ENCODE results near the gene CNTN1.

CNTN1 gene

DNA sequence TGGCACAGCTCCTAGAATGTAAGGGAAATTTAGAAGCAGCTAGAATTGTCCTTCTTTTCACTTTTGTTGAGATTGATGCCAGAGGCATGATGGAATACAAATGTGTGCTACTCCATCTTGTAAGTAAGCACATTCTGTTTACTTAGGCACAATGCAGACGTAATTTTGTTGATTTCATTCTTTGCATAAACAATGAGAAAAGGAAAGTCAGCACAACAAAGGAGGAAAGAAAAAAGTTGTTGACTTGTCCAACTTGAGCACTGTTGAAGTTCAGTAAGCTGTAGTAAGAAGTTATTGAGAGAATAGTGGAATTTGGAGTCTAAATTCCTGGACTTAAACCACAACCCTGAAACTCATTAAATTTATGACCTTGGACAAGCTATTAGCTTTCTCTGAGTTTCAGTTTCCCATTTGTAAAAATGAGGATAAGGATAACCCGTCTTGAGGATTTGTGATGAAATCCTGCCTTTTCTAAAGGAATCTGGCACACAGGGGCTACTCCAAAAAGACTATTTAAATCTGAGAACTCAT is 19.4 kb upstream of the CNTN1 start:
- Histone ChIP-seq H3K9me3 (no peaks in the 10 kb centered on the region), H3K4me1 (no peaks in the 10 kb centered on the region), H3K4me3 (no peak overlapping the region), H3K27me3 (ENCODE audit: low read depth) (no peaks in the 10 kb centered on the region), H3K36me3 (replicated peaks) (no peaks in the 10 kb centered on the region)
- in situ Hi-C loops (cut with MboI; ENCODE audit: low sequenced_read_pairs) = no loop called here
- no peak for DNase-seq (ENCODE audit: low spot score in 2 of 2)

DNA sequence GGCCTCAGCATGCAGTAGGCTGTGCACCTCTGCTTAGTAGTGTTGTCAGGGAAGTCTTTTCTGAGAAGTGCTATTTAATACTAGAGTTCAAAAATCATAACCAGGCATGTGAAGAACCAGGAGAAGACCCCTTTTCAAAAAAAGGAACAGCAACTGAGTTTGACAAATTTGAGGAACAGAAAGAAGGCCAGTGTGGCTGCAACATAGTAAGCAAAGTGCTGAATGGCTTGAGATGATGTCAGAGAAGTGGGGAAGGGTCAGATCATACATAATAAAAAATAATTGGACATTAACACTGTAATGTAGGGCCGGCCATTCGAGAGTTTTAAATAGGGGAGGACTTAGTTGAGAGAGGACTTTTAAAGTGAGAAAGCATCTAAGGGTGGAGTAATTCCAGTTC is 11.1 kb upstream of the CNTN1 start:
- no peaks in the 10 kb centered on the region for H3K9me3 ChIP-seq
- in situ Hi-C loops (cut with MboI; ENCODE audit: low sequenced_read_pairs) = no loop called here
- DNase-seq (ENCODE audit: low spot score in 2 of 2) = no peak

DNA sequence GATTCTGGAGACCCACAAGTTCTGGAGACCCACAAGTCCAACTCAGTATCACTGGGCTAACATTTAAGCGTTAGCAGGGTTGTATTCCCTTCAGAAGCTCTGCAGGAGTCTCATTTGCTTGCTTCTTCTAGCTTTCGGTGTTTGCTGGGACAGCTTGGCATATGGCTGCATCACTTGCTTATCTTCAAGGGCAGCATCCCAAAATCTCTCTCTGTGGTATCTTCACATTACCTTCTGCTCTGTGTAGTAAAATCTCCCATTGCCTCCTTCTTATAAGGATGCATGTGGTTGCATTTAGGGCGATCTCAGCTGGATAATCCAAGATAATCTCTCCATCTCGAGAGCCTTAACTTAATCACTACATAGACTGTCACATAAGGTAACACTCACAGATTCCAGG is 7.3 kb upstream of the CNTN1 start:
- 0 out of 2 replicates have a peak, but pooled peaks cover 8% of the 10 kb centered on the region for H3K27me3 ChIP-seq (ENCODE audit: low read depth)
- no peaks in the 10 kb centered on the region for H3K4me1 ChIP-seq
- no peaks in the 10 kb centered on the region for H3K9me3 ChIP-seq
- H3K4me3 ChIP-seq = no peak overlapping the region
- in situ Hi-C loops (cut with MboI; ENCODE audit: low sequenced_read_pairs) = no loop called here
- no peaks in the 10 kb centered on the region for H3K36me3 ChIP-seq (replicated peaks)
- DNase-seq (ENCODE audit: low spot score in 2 of 2) = no peak

More for the DNA sequence above, 11.1 kb upstream of the CNTN1 start:
- Histone ChIP-seq H3K27me3 (ENCODE audit: low read depth) (0 out of 2 replicates have a peak, but pooled peaks cover 8% of the 10 kb centered on the region), H3K36me3 (replicated peaks) (no peaks in the 10 kb centered on the region), H3K4me3 (no peak overlapping the region), H3K4me1 (no peaks in the 10 kb centered on the region)

DNA sequence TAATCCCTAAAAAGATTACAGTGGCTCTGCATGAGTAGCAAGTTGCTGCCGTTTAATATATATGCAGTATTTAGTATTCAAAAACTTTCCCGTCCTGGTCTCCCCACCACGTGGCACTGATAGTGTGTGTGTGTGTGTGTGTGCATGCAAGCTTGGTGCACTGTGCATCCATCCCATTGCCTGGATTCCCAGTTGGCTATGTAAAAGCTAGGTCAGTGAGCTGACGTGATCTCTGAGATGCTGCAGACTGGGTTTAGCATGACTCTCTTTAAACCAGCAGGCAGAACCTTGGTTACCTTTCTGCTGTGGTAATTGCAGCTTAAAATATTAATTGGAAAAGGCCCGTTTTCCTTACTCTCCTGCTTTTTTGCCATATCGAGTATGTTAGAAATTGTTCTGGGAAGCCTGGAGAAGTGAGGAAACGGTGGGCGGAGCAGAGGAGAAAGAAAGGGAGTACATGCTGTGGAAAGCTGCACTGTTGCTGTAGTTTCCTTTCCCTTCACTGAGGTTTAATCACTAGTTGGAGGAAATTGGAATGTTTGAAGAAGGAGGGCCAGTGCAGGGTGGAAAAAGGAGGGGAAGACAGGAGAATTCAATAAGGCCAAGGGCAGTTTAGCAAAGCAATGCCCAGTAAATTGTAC is 4.0 kb upstream of the CNTN1 start:
- Histone ChIP-seq H3K4me3 (no peak overlapping the region), H3K36me3 (replicated peaks) (no peaks in the 10 kb centered on the region), H3K4me1 (no peaks in the 10 kb centered on the region), H3K27me3 (ENCODE audit: low read depth) (0 out of 2 replicates have a peak, but pooled peaks cover 3% of the 10 kb centered on the region), H3K9me3 (no peaks in the 10 kb centered on the region)
- DNase-seq (ENCODE audit: low spot score in 2 of 2) = no peak
- in situ Hi-C loops (cut with MboI; ENCODE audit: low sequenced_read_pairs) = no loop called here

DNA sequence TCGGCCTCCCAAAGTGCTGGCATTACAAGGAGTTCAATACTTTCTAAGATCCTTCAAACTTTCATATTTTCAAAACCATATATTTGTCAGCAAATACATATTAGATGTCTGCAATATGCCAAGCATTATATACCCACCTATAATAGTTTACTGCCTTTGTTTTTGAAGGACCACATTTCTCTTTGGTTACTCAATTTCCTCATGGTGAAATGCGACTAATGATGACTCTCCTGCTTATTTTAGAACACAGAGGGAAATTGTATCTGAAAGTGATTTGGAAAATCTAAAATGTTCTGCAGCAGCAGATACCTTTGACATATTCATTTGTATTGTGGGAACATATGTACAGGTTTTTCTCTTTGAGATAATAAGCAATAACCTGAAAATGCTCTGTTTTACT is 2.7 kb upstream of the CNTN1 start:
- H3K4me3 ChIP-seq = no peak overlapping the region
- no peak for DNase-seq (ENCODE audit: low spot score in 2 of 2)
- no peaks in the 10 kb centered on the region for H3K36me3 ChIP-seq (replicated peaks)
- in situ Hi-C loops (cut with MboI; ENCODE audit: low sequenced_read_pairs) = no loop called here
- H3K9me3 ChIP-seq = no peaks in the 10 kb centered on the region
- H3K4me1 ChIP-seq = no peaks in the 10 kb centered on the region
- H3K27me3 ChIP-seq (ENCODE audit: low read depth) = no peaks in the 10 kb centered on the region

DNA sequence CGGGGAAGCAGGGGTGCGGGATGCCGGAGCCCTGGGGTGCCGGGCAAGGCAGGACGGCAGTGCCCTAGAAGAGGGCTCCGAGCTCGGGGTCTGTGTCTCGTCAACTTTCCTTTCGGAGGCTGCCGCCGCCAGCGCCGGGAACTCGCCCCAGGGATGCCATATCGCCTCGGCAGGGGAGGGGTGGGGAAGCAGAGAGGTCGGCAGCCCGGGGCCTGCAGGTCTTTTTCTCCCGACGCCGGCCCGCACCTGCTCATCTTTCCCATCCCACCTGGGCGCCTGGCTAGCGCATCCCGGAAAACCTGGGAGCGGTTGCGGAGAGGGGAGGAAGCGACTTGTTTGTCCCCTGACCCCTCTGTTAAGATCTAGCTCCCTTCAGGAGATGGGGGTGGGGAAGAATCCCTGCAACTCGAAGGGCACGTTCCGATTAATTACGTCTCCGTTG is 547 bp downstream of the CNTN1 start:
- no peaks in the 10 kb centered on the region for H3K36me3 ChIP-seq (replicated peaks)
- H3K4me1 ChIP-seq = peaks cover 4% of the 10 kb centered on the region; the same call in 1 of the 2 replicates
- H3K27me3 ChIP-seq (ENCODE audit: low read depth) = peaks cover 6% of the 10 kb centered on the region; the same call in 1 of the 2 replicates
- in situ Hi-C loops (cut with MboI; ENCODE audit: low sequenced_read_pairs) = no loop called here
- H3K4me3 ChIP-seq = peak overlapping the region; percentile 28
- no peaks in the 10 kb centered on the region for H3K9me3 ChIP-seq
- peak in 1 of 2 experiments; percentile 10 for DNase-seq (ENCODE audit: low spot score in 2 of 2)

DNA sequence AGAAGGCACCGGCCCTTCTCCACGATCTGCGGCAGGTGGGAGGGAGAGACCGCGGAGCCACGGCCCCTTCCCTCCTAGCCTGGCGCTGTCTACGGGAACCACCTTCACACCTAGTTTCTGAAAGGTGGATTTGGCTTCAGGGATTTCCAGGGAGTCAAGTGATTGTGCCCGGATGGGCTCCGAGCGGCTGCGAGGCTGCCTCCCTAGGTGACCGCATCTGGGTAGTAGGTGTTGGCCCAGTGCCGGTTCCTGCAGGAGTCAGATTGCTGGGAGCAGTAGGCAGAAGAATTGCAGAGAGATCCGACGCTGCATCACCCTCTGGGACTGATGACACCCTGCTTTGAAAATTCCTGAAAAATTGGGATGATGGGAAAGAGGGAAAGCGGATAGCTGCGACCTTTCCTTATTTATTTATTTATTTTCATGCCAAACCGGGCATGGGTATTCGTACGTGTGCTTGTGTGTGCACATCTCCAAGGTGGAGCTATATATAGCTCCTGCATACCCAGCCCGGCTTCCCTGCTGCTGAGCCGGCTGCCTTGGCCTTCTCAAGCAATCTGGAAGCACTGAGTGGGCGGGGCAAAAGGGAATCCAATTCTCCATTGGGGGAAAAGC is 1.1 kb downstream of the CNTN1 start:
- Histone ChIP-seq H3K27me3 (ENCODE audit: low read depth) (peaks cover 6% of the 10 kb centered on the region; the same call in 1 of the 2 replicates), H3K4me3 (no peak overlapping the region), H3K4me1 (peaks cover 4% of the 10 kb centered on the region; the same call in 1 of the 2 replicates), H3K36me3 (replicated peaks) (no peaks in the 10 kb centered on the region), H3K9me3 (no peaks in the 10 kb centered on the region)
- peak in 1 of 2 experiments; percentile 15 for DNase-seq (ENCODE audit: low spot score in 2 of 2)
- in situ Hi-C loops (cut with MboI; ENCODE audit: low sequenced_read_pairs) = no loop called here

DNA sequence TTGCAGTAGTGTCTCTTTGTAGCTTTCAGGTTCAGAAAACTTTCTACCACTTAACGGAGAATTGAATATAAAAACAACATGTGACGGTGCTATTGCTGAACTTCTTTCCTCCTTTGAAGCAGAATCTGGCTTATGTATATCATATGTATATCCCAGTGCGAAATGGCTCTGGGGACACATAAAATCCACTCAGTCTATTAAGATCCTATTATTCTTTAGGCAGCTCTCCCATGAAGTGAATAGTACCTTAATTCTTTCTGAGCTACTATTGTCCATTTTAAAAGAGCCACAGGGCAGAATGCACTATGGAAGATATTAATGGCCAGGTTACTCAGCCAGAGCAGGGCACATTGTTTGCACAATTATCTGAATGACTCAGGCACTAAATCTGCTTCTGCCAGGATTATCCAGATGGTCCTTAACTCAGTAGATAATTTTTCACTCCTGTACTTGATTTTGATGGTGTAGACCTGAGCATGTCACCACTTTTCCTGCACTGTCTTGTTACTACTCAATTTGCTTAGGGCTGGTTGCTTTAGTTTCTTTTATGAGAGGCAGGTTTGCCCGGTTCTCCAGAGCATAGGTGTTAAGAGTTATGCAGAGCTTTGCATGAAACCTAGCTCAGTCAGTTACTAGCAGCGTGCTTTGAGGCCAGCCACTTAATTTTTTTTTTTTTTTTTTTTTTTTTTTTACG is 5.5 kb downstream of the CNTN1 start:
- in situ Hi-C loops (cut with MboI; ENCODE audit: low sequenced_read_pairs) = no loop called here
- no peaks in the 10 kb centered on the region for H3K9me3 ChIP-seq
- peak; percentile 68 to 88 for DNase-seq (ENCODE audit: low spot score in 2 of 2)
- peaks cover 4% of the 10 kb centered on the region; the same call in 1 of the 2 replicates for H3K4me1 ChIP-seq
- H3K36me3 ChIP-seq (replicated peaks) = no peaks in the 10 kb centered on the region
- H3K27me3 ChIP-seq (ENCODE audit: low read depth) = peaks cover 6% of the 10 kb centered on the region; the same call in 1 of the 2 replicates
- H3K4me3 ChIP-seq = no peak overlapping the region

DNA sequence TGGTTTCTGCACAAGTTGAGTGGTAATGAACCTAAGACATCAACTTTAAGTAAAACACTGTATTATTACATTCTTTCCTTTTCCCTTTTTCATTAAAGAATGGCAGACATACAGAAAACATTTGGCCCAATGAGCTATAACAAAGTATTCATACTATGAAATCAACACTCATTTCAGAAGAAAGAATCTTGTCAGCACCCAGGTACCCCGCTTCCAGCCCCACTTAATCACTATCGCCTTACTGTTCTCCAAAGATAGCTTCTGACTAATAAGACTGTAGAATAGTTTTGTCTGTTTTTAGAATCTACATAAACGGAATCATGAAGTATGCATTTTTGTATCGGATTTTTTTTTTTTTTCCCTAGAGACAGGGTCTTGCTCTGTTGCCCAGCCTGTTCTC is 9.5 kb downstream of the CNTN1 start:
- in situ Hi-C loops (cut with MboI; ENCODE audit: low sequenced_read_pairs) = no loop called here
- H3K9me3 ChIP-seq = no peaks in the 10 kb centered on the region
- peaks cover 4% of the 10 kb centered on the region; the same call in 1 of the 2 replicates for H3K4me1 ChIP-seq
- no peaks in the 10 kb centered on the region for H3K36me3 ChIP-seq (replicated peaks)
- DNase-seq (ENCODE audit: low spot score in 2 of 2) = no peak
- H3K27me3 ChIP-seq (ENCODE audit: low read depth) = no peaks in the 10 kb centered on the region
- H3K4me3 ChIP-seq = no peak overlapping the region

DNA sequence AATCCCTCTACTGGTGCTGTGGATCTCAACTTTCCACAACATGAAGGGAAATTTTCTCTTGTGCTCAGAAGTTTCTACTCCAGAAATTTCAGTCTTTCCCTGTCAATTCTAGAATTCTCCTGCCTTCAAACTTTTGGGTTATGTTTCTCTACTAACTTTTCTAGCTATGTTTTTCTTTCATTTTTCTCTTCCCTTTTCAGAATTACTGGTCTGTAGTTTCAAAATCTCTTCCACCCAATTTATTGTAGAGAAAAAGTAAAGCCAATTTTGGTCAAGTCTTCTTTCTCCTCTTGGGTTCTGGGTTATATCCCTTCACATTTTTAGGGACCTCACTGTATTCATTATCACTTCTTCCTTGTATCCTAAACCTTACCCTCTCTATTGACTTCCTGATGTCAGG is 18.9 kb downstream of the CNTN1 start:
- no peak for DNase-seq (ENCODE audit: low spot score in 2 of 2)
- no peaks in the 10 kb centered on the region for H3K36me3 ChIP-seq (replicated peaks)
- no peaks in the 10 kb centered on the region for H3K9me3 ChIP-seq
- H3K4me1 ChIP-seq = no peaks in the 10 kb centered on the region
- no peaks in the 10 kb centered on the region for H3K27me3 ChIP-seq (ENCODE audit: low read depth)
- in situ Hi-C loops (cut with MboI; ENCODE audit: low sequenced_read_pairs) = no loop called here
- no peak overlapping the region for H3K4me3 ChIP-seq

DNA sequence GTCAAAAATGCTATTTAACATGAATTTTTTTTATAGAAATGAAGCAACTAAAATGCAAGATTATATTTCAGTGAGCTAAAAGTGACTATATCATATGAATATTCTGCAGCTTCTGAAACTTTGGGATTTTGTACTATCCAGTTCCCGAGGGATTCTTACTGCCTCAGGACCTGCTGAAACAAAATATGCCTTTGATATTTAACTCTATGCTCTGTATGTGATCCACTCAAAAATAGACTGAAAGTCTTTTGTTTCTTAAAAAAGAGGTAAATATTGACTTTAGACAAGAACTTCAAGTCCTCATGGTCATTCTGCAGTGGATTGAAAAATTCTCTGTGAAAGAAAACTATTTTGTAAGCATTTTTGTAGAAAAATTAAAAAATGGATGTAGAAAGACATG is 22.4 kb downstream of the CNTN1 start:
- Histone ChIP-seq H3K4me1 (no peaks in the 10 kb centered on the region), H3K27me3 (ENCODE audit: low read depth) (no peaks in the 10 kb centered on the region), H3K4me3 (no peak overlapping the region), H3K9me3 (no peaks in the 10 kb centered on the region), H3K36me3 (replicated peaks) (no peaks in the 10 kb centered on the region)
- DNase-seq (ENCODE audit: low spot score in 2 of 2) = no peak
- in situ Hi-C loops (cut with MboI; ENCODE audit: low sequenced_read_pairs) = no loop called here

DNA sequence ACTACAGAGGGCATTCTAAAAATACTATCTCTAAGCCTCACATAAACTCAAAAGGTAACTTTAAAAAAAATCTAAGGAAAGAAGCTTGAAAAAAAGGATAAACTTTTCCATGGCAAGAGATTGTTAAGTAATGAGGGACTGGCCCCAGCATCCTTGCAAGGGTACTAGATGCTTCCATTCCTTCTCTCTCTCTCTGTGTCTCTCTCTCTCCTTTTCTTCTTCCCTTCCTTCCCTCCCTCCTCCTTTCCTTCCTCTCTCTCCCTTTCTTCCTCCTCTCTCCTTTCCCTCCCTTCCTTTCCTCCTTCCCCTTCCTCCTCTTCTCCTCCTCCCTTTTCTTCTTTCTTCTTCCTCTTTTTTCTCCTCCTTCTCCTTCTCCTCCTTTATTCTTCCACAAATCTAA is 23.8 kb downstream of the CNTN1 start:
- no peak for DNase-seq (ENCODE audit: low spot score in 2 of 2)
- in situ Hi-C loops (cut with MboI; ENCODE audit: low sequenced_read_pairs) = no loop called here
- no peaks in the 10 kb centered on the region for H3K4me1 ChIP-seq
- no peaks in the 10 kb centered on the region for H3K36me3 ChIP-seq (replicated peaks)
- no peaks in the 10 kb centered on the region for H3K9me3 ChIP-seq
- no peak overlapping the region for H3K4me3 ChIP-seq
- no peaks in the 10 kb centered on the region for H3K27me3 ChIP-seq (ENCODE audit: low read depth)

DNA sequence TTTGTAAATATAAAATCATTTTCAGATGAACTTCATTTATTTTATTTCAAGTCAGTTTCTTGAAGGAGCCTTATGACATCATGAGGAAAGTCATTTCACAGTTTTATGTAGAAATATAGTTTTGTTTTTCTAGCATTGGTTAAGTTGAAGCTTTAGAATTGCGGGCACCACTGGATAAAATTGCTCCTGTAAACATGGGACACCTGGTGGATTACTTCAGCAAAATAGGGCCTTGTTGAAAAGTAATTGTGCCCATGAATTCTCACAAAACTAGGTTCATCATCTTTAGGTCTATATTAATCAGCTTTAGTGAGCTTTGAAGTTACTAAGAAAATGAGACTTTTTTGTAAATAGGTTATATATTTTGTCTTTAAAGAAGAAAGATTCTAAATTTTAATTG is 25.3 kb downstream of the CNTN1 start:
- no peak overlapping the region for H3K4me3 ChIP-seq
- no peaks in the 10 kb centered on the region for H3K36me3 ChIP-seq (replicated peaks)
- DNase-seq (ENCODE audit: low spot score in 2 of 2) = no peak
- H3K4me1 ChIP-seq = no peaks in the 10 kb centered on the region
- H3K27me3 ChIP-seq (ENCODE audit: low read depth) = no peaks in the 10 kb centered on the region
- in situ Hi-C loops (cut with MboI; ENCODE audit: low sequenced_read_pairs) = no loop called here
- no peaks in the 10 kb centered on the region for H3K9me3 ChIP-seq

DNA sequence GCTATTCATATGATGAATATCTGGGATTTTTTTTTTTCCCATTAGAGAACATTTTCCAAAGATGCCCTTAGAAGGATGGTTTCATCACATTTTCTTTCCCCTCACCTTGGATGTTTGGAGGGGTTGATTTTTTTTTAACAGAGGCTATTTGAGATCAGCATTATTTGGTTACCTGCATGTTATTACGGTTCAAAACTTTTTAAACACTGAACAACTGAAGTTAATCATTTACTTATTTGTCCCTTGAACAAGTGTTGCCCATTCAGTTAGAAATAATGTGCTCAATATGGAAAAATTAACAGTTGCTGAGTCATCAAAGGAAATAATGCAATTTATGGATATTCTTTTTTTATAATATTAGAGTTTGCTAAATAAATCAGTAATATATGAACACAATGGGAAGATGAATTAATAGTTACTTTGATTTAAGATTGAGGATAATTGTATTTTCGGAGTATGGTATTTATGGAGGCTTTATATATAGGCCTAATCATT is 26.7 kb downstream of the CNTN1 start:
- Histone ChIP-seq H3K27me3 (ENCODE audit: low read depth) (no peaks in the 10 kb centered on the region), H3K36me3 (replicated peaks) (no peaks in the 10 kb centered on the region), H3K4me3 (no peak overlapping the region), H3K9me3 (no peaks in the 10 kb centered on the region), H3K4me1 (no peaks in the 10 kb centered on the region)
- DNase-seq (ENCODE audit: low spot score in 2 of 2) = no peak
- in situ Hi-C loops (cut with MboI; ENCODE audit: low sequenced_read_pairs) = no loop called here

All from HAP-1 (cell line).